CD14-positive monocyte (primary cell): ENCODE data around the gene C10orf143. TPM values are rescaled to one million over a fixed set of nuclear protein-coding genes. Genes with fewer than 3 reads are reported as not detected.

Experiments
- DNase-seq, 3 donors: peaks; one replicate each; pipeline ENCODE4 v3.0.0-alpha.2; 2011 to 2022
- H2AFZ ChIP-seq: 2 replicates; pipeline ENCODE4 v1.6.0; 2012; ENCODE audit warnings: mild to moderate bottlenecking, low read depth, low read length, inconsistent platforms; ENCODE audit not compliant: insufficient read depth, poor library complexity, severe bottlenecking
- H3K27ac ChIP-seq, 2 donors: 1 replicate in 1 of 2; 2 replicates in 1 of 2; pipeline ENCODE4 v1.5.1; 2012 to 2013; ENCODE audit warnings: low read length in 2 of 2, control low read depth in 1 of 2, inconsistent platforms in 1 of 2, low read depth in 1 of 2, mild to moderate bottlenecking in 1 of 2
- H3K27me3 ChIP-seq, 2 donors: one replicate each; pipeline versions ENCODE4 v1.6.0 to v1.6.1; 2011 to 2013; ENCODE audit warnings: low read length in 2 of 2; ENCODE audit not compliant: control insufficient read depth in 2 of 2, insufficient read depth in 2 of 2
- H3K36me3 ChIP-seq, 2 donors: replicated peaks in 1 of 2; 1 replicate in 1 of 2; 2 replicates in 1 of 2; pipeline versions ENCODE4 v1.5.1 to v1.6.1; 2012 to 2013; ENCODE audit warnings: low read length in 2 of 2, control low read depth in 1 of 2, inconsistent platforms in 1 of 2, mild to moderate bottlenecking in 1 of 2; ENCODE audit not compliant: insufficient read depth in 2 of 2, control insufficient read depth in 1 of 2
- H3K4me1 ChIP-seq, 2 donors: 1 replicate in 1 of 2; 2 replicates in 1 of 2; pipeline versions ENCODE4 v1.5.1 to v1.6.1; 2012 to 2013; ENCODE audit warnings: low read length in 2 of 2, control low read depth in 1 of 2, inconsistent platforms in 1 of 2, mild to moderate bottlenecking in 1 of 2, moderate library complexity in 1 of 2; ENCODE audit not compliant: insufficient read depth in 2 of 2, control insufficient read depth in 1 of 2
- H3K4me2 ChIP-seq: replicated peaks from 2 replicates; pipeline ENCODE3; 2012; ENCODE audit warnings: low read length, moderate library complexity, mild to moderate bottlenecking; ENCODE audit not compliant: poor library complexity, severe bottlenecking; ENCODE audit errors: extremely low read depth
- H3K4me3 ChIP-seq, 3 experiments: fragments of 200-600 bp in 1 of 3; sonication (generic) in 1 of 3; replicated peaks in 1 of 3; 1 replicate in 2 of 3; 2 replicates in 1 of 3; pipeline ENCODE4 v1.5.1; 2011 to 2013; ENCODE audit warnings: low read length in 3 of 3, mild to moderate bottlenecking in 3 of 3, control low read depth in 2 of 3, low read depth in 2 of 3, inconsistent platforms in 1 of 3, moderate library complexity in 1 of 3
- H3K79me2 ChIP-seq: 2 replicates; pipeline ENCODE4 v1.6.0; 2012; ENCODE audit warnings: mild to moderate bottlenecking, control low read depth, inconsistent platforms, low read length, moderate library complexity; ENCODE audit not compliant: insufficient read depth
- H3K9ac ChIP-seq: 2 replicates; pipeline ENCODE4 v1.6.0; 2017; ENCODE audit warnings: low read length, mild to moderate bottlenecking; ENCODE audit not compliant: insufficient read depth, poor library complexity, severe bottlenecking
- H3K9me3 ChIP-seq, 2 donors: replicated peaks in 1 of 2; 1 replicate in 1 of 2; 2 replicates in 1 of 2; pipeline versions ENCODE4 v1.5.1 to v1.6.1; 2012 to 2013; ENCODE audit warnings: low read length in 2 of 2, control low read depth in 1 of 2; ENCODE audit not compliant: control insufficient read depth in 1 of 2, insufficient read depth in 1 of 2
- H4K20me1 ChIP-seq: 2 replicates; pipeline ENCODE4 v1.6.0; 2012; ENCODE audit warnings: mild to moderate bottlenecking, low read length, control low read depth, moderate library complexity; ENCODE audit not compliant: insufficient read depth
- H3K27ac Mint-ChIP-seq, 7 donors: one replicate each; pipeline ENCODE4 v1.8.0; 2020; ENCODE audit warnings: mild to moderate bottlenecking in 7 of 7, mixed read lengths in 7 of 7, moderate library complexity in 6 of 7, inconsistent platforms in 2 of 7
- H3K27me3 Mint-ChIP-seq, 3 donors: one replicate each; pipeline ENCODE4 v1.8.0; 2021 to 2022; ENCODE audit warnings: low read depth in 3 of 3, mild to moderate bottlenecking in 3 of 3, mixed read lengths in 3 of 3, moderate library complexity in 3 of 3, inconsistent platforms in 1 of 3
- H3K36me3 Mint-ChIP-seq, 2 donors: one replicate each; pipeline ENCODE4 v1.8.0; 2020; ENCODE audit warnings: mixed read lengths in 2 of 2, inconsistent platforms in 1 of 2, mild to moderate bottlenecking in 1 of 2
- H3K4me1 Mint-ChIP-seq: one replicate; pipeline ENCODE4 v1.8.0; 2020; ENCODE audit warnings: mild to moderate bottlenecking, mixed read lengths
- H3K4me3 Mint-ChIP-seq, 2 donors: one replicate each; pipeline ENCODE4 v1.8.0; 2020; ENCODE audit warnings: mild to moderate bottlenecking in 2 of 2, mixed read lengths in 2 of 2, moderate library complexity in 1 of 2
- H3K9me3 Mint-ChIP-seq, 7 donors: one replicate each; pipeline ENCODE4 v1.8.0; 2020 to 2022; ENCODE audit warnings: mixed read lengths in 7 of 7, mild to moderate bottlenecking in 6 of 7, moderate library complexity in 6 of 7, inconsistent platforms in 2 of 7
- WGBS: methylation state at CpG from one replicate; pipeline ENCODE4 v1.1.5; 2013; ENCODE audit warnings: missing lambda C conversion rate; ENCODE audit not compliant: insufficient coverage; 5-methylcytosine and 5-hydroxymethylcytosine counted together
- intact Hi-C, 2 donors: fragments of 100-400 bp; cut with micrococcal nuclease; formaldehyde crosslinking; loops; one replicate each; pipeline versions ENCODE4 v1.15.0 to v1.15.1; 2023
- polyA plus RNA-seq, 3 donors: library from polyadenylated mRNA; depleted of rRNA in 1 of 3; unstranded in 2 of 3; stranded (reverse) in 1 of 3; fragments of 300-500 nt in 2 of 3; fragments of >200 nt in 1 of 3; fragmentation: Illumina TruSeq in 2 of 3; gene quantifications; 1 replicate in 2 of 3; 2 replicates in 1 of 3; pipeline ENCODE4 v1.2.3, GENCODE V29; 2012 to 2021
- TF ChIP-seq, protein P1 (sequence below): fragments of 200-600 bp; IDR thresholded peaks from one replicate; pipeline ENCODE4 v1.8.0; 2022; ENCODE audit warnings: antibody characterized with exemption, mild to moderate bottlenecking

Gene C10orf143
- polyA plus RNA-seq, 3 donors: 3.6 to 11.6 (median 8.0) TPM

DNA sequence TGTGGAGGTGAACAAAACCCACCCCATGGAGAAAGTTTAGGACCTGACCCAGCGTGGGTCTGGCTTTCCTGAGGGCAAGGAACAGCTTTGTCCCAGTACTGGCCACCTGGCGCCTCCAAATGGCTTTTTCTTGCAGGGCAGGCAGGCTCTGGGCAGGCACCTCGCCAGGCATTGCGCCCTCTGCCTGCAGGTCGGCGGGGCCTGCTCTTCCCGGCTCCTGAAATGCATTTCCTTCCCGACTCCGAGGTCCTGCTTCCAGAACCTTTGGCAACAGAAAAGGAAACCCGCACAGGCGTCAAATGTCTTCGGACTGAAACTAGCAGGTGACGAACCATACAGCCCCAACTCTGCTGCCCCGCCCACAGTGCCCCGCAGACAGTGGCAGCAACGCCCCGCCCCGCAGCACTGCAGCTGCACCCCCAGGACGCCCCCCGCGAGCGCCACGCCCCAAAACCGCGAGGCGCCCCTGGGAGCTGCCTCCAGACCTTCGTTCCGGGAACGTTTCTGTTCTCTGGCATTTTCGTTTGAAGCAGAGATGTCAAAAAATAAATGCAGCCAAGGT is 65.5 kb downstream of the C10orf143 start:
- peaks cover 0 to 5% (median 0%) of the 10 kb centered on the region in 7 donors for H3K9me3 Mint-ChIP-seq
- intact Hi-C loops: no loop called here
- H3K4me3 Mint-ChIP-seq: no peak overlapping the region

GRCh38 chr10:130044067-130045061 is 66.3 kb downstream of the C10orf143 start:
- Mint-ChIP-seq H3K4me3 (no peak overlapping the region), H3K27me3 (peaks cover 6 to 12% (median 8%) of the 10 kb centered on the region in 3 donors), H3K36me3 (no peaks in the 10 kb centered on the region), H3K9me3 (peaks cover 0 to 5% (median 0%) of the 10 kb centered on the region in 7 donors), H3K4me1 (no peaks in the 10 kb centered on the region), H3K27ac (peak overlapping the region in 2 of 7 donors; percentile 65 to 81)
- Histone ChIP-seq H3K27me3 (no peaks in the 10 kb centered on the region), H2AFZ (no peak overlapping the region), H3K4me2 (no peak overlapping the region), H3K4me1 (no peaks in the 10 kb centered on the region), H3K9me3 (no peaks in the 10 kb centered on the region), H3K36me3 (no peaks in the 10 kb centered on the region), H4K20me1 (no peaks in the 10 kb centered on the region), H3K9ac (no peak overlapping the region), H3K4me3 (no peak overlapping the region), H3K27ac (no peak overlapping the region), H3K79me2 (no peaks in the 10 kb centered on the region)
- TF ChIP-seq, protein P1, sequence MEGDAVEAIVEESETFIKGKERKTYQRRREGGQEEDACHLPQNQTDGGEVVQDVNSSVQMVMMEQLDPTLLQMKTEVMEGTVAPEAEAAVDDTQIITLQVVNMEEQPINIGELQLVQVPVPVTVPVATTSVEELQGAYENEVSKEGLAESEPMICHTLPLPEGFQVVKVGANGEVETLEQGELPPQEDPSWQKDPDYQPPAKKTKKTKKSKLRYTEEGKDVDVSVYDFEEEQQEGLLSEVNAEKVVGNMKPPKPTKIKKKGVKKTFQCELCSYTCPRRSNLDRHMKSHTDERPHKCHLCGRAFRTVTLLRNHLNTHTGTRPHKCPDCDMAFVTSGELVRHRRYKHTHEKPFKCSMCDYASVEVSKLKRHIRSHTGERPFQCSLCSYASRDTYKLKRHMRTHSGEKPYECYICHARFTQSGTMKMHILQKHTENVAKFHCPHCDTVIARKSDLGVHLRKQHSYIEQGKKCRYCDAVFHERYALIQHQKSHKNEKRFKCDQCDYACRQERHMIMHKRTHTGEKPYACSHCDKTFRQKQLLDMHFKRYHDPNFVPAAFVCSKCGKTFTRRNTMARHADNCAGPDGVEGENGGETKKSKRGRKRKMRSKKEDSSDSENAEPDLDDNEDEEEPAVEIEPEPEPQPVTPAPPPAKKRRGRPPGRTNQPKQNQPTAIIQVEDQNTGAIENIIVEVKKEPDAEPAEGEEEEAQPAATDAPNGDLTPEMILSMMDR: no peak
- WGBS: 78% methylated on average over 13 of the region's 17 CpGs
- no peak for DNase-seq
- intact Hi-C loops: no loop called here

More for the DNA sequence above, 65.5 kb downstream of the C10orf143 start:
- Histone ChIP-seq H4K20me1 (no peaks in the 10 kb centered on the region), H2AFZ (no peak overlapping the region), H3K4me1 (no peaks in the 10 kb centered on the region), H3K9ac (no peak overlapping the region), H3K27ac (no peak overlapping the region), H3K9me3 (no peaks in the 10 kb centered on the region), H3K79me2 (no peaks in the 10 kb centered on the region), H3K4me2 (no peak overlapping the region), H3K27me3 (no peaks in the 10 kb centered on the region), H3K4me3 (no peak overlapping the region), H3K36me3 (no peaks in the 10 kb centered on the region)
- Mint-ChIP-seq H3K27ac (no peak overlapping the region), H3K36me3 (no peaks in the 10 kb centered on the region), H3K4me1 (no peaks in the 10 kb centered on the region), H3K27me3 (peaks cover 6 to 12% (median 8%) of the 10 kb centered on the region in 3 donors)
- 64% methylated on average over 30 of the region's 30 CpGs for WGBS
- DNase-seq: no peak
- TF ChIP-seq, protein P1: no peak
